Pulmonary artery endothelial cell (primary cell): ENCODE data around the gene DEFB131B. TPM values are rescaled to one million over a fixed set of nuclear protein-coding genes. Genes with fewer than 3 reads are reported as not detected.
A peak's percentile ranks its signal among the peaks of the same experiment; 100 is the strongest.
"Not testable (repeated sequence)": the region's sequence is repeated elsewhere in the genome, so short reads cannot be mapped to it uniquely, and the experiment has no call there.

Experiments
- DNase-seq: peaks from one replicate; pipeline ENCODE4 v3.0.0-alpha.2; 2011; ENCODE audit warnings: low read depth, low spot score
- total RNA-seq: library from RNA; depleted of rRNA; stranded (reverse); fragments of >200 nt; gene quantifications from 2 replicates; pipeline ENCODE4 v1.2.3, GENCODE V29; 2014

DEFB131B gene
- total RNA-seq, result not detected in 2 replicates

DNA sequence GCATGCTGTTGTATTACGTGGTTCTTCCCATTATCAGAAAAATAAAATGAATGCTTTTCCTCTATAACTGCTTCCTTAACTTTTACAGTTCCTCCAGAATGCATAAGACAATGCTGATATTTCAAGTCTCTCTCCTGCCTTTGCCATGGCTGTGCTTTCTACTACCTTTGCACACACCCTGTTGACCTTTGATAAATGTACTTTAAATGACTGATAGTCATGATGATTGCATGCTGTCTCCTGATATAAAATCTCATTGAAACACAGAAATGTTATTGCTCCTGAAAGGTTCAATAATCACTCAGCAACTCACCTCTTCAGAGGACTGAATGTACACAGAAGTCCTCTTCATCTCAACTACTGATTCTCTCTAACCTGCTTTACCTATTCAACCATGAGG lies at the start of gene DEFB131B:
Gene DEFB131B (plus strand): TSS at position 395 of the 400 bp plus-strand sequence. CDS start 0 bp downstream, at position 395.
- DNase-seq, result not testable (repeated sequence)

- DNase-seq, result not testable (repeated sequence)
These were observed 49.0 kb upstream of the DEFB131B start for GRCh38 chr11:71829247-71829646.

DNA sequence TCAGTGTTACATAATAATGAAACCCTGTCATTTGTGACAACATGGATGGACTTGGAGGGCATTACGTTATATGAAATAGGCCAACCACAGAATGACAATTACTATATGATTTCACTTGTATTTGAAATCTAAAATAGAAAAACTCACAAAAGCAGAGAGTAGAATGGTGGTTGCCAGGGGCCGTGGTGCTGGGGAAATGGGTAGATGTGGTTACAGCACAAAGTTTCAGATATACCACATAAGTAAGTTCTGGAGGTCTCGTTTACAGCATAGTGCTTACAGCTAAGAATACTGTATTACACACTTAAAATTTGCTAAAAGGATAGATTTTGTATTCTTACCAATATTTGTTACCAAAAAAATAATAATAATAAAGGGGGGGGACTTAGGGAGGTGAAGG lies 48.6 kb upstream of the DEFB131B start:
- not testable (repeated sequence) for DNase-seq

- DNase-seq, result not testable (repeated sequence)
These were observed 45.4 kb upstream of the DEFB131B start, which contains the start of gene DEFB108B for GRCh38 chr11:71832811-71833210. Gene DEFB108B, plus strand, starts transcription at chr11:71833200. Its CDS starts 0 bp downstream, at chr11:71833200.

DNA sequence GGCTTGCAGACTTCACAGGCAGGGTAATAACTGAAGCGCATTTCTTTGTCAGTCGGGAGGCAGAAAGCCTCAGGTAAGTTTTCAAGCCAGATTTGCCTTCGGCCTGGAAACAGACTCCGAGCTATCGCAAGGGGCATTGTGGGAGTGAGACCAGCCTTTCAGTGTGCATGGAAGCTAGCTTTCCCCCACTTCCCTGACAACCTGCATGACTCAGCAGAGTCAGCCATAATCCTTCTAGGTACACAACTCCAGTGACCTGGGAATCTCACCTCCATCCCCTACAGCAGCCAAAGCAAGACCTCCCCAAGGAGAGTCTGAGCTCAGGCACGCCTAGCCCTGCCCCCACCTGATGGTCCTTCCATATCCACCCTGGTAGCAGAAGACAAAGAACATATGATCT lies 35.5 kb upstream of the DEFB131B start:
- DNase-seq, result not testable (repeated sequence)

DNA sequence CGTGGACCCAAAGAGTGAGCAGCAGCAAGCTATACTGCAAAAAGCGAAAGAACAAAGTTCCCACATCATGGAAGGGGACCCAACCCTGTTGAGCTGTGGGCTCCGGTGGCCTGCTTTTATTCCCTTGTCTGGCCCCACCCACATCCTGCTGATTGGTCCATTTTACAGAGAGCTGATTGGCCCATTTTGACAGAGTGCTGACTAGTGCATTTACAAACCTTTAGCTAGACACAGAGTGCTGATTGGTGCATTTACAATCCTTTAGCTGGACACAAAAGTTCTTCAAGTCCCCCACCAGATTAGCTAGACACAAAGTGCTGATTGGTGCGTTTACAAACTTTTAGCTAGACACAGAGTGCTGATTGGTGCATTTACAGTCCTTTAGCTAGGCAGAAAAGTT lies 34.9 kb upstream of the DEFB131B start:
- not testable (repeated sequence) for DNase-seq

DNA sequence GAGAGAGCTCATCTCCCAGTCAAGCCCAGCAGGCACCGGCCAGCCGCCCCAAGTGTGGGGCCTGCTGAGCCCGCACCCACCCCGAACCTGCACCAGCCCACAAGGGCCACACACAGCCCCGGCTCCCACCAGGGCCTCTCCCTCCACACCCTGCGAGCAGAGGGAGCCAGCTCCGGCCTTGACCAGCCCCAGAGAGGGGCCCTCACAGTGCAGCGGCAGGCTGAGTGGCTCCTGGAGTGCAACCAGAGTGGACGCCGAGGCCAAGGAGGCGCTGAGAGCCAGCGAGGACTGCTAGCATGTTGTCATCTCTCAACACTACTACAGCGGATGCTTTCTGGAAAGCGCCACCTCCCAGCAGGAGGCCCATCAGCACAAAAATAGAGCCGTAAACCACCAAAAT lies 34.4 kb upstream of the DEFB131B start:
- DNase-seq, result no peak

DNA sequence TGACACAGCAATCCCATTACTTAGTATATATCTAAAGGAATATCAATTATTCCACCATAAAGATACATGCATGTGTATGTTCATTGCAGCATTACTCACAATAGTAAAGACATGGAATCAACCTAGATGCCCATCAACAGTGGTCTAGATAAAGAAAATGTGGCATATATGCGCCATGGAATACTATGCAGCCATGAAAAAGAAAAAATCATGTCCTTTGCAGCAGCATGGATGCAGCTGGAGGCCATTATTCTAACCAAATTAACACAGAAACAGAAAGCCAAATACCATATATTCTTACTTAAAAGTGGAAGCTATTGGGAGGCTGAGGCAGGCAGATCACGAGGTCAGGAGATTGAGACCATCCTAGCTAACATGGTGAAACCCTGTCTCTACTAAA lies 24.4 kb upstream of the DEFB131B start:
- not testable (repeated sequence) for DNase-seq

DNA sequence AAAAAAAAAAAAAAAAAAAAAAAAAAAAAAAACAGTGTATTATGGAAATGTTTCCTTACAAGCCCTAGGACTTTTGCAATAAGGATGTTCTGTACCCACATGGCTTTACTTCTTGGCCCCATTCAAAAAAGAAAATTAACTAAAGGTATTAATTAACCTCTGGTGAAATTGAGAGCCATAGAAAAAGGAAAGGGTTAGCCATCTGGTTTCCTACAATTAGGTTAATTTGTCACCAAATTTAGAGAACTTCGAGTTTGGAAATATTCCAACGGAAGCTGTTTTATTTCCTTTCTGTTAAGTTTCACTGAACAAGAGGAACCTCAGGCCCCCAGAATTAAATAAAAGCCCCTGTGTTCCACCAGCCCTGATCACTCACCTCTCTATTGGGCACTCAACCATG lies 22.4 kb upstream of the DEFB131B start:
- not testable (repeated sequence) for DNase-seq

DNA sequence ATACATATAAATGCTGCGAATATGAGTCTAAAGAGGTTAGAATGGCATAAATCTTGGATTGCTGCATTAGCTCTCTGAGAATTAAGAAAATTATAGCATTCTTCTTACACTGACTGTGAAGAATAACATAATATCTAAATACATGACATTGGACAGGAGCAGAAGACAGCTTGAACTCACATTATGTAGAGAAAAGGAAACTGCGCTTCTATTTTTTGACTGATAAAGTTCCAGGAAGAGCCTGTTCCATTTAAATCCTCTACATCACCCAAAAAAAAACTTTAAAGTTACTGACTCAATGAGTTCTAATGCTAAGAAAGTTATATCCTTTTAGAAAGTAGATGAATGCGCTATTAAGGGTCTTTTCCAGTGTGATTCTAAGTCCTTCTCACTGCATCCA lies 17.4 kb upstream of the DEFB131B start:
- DNase-seq, result not testable (repeated sequence)

DNA sequence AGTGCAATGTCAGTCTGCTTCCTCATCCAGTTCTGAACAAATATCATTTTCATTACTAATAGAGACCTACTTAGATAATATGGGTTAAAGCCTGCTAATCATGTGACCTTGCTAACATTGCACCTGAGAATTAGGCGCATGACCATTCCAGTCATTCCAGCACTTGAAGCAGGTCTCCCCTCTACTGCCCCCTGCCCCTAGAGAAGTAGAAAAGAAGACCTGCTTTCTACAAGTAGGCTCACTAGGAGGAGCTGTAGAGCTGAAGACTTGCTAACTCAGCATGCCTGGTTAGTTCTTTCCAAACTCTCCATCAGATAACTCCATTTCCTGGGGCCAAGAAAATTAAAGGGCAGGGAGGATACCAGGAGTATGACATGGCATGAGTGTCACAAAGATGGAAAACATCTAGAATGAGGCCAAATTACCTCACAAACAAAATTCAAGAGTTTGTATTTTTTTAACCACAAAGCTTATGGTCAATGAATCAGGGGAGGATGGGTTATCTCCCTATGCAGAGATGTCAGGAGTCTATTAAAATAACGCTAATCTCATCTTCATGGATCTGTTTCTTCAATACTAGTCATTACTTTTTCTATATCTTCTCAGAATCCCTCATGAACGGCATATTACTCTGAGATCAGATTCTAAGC lies 14.2 kb upstream of the DEFB131B start:
- DNase-seq, result peak; percentile 35

DNA sequence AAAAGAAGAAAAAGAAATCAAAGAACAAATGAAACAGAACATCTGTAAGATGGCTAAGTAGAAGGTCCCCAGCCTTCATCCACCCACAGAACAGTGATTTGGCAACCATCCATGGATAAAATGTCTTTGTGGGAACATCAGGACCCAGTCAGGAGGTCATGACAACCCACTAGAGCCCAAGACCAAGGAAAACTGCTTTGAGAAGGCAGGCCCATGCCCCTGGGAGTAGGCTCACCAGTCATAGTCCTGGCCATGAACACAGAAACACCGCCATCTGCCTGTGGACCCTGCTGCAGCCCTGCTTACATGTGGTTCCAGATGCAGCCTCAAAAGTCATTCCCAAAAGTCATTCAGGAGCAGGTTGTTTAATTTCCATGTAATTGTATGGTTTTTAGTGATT lies 11.0 kb upstream of the DEFB131B start:
- not testable (repeated sequence) for DNase-seq

GRCh38 chr11:71869931-71870330 lies 8.3 kb upstream of the DEFB131B start:
- not testable (repeated sequence) for DNase-seq

GRCh38 chr11:71870661-71871060 lies 7.6 kb upstream of the DEFB131B start:
- not testable (repeated sequence) for DNase-seq

- DNase-seq, result not testable (repeated sequence)
These were observed 2.0 kb upstream of the DEFB131B start for GRCh38 chr11:71876262-71876661.

DNA sequence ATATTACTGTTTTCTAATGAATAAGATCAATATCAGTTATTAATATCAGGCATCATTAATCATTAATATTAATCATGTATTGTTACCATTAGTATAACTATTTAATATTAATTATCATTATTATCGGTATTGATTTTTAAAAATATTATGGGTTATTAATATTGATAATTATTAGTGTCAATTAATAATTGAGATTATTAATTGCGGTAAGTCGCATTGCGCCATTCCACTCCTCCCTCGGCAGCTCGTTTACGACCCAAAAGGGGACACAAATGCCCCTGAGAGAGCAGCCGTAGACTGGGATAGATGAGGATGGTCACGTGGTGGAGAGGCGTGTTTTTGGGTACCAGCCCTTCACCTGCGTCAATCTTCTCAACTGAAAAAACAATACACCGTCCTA lies 7.6 kb downstream of the DEFB131B start:
- not testable (repeated sequence) for DNase-seq

- not testable (repeated sequence) for DNase-seq
These were observed 10.2 kb downstream of the DEFB131B start for GRCh38 chr11:71888335-71889010.

- not testable (repeated sequence) for DNase-seq
These were observed 11.1 kb downstream of the DEFB131B start for GRCh38 chr11:71889181-71889872.

GRCh38 chr11:71895961-71896360 lies 17.7 kb downstream of the DEFB131B start:
- no peak for DNase-seq

DNA sequence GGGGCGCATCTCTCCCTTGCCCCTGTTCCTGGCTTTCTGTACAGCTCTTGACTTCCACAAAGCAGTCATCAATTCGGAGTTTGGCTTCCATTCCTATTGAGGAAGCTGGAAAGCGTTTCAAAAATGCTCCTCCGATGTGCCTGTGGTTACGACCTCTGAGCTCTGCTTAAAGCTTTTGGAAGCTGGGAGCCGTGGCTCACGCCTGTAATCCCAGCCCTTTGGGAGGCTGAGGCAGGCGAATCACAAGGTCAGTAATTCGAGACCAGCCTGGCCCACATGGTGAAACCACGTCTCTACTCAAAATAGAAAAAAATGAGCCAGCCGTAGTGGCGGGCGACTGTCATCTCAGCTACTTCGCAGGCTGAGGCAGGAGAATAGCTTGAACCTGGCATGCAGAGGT lies 22.9 kb downstream of the DEFB131B start:
- DNase-seq, result not testable (repeated sequence)

GRCh38 chr11:71908218-71908617 lies 30.0 kb downstream of the DEFB131B start:
- DNase-seq, result no peak

DNA sequence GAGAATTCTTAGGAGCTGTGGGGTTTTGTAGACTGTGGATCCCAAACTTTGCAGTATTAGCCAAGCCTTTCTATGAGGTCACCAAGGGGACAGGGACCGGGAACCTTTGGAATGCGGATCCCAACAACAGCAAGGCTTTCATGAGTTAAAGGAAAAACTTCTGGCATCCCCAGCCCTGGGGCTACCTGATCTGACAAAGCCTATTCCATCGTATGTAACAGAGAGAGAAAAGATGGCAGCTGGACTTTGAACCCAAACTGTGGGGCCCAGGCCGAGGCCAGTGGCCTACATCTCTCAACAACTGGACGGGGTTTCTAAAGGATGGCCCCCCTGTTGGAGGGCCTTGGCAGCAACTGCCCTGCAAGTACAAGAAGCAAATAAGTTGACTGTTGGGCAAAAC lies 32.5 kb downstream of the DEFB131B start:
- DNase-seq, result not testable (repeated sequence)
